K562 (cell line): Measurements from ENCODE around the gene CNKSR2. TPM values are rescaled to one million over a fixed set of nuclear protein-coding genes. Genes with fewer than 3 reads are reported as not detected.

Experiments
- polyA plus RNA-seq, 8 experiments: library from polyadenylated mRNA; depleted of rRNA in 4 of 8; stranded (reverse) in 5 of 8; unstranded in 3 of 8; fragments of >200 nt; fragmentation: Nextera tagmentation in 2 of 8; fragmentation: Illumina TruSeq in 1 of 8; extraction: Ambion mirVana in 2 of 8; extraction: Trizol in 1 of 8; gene quantifications; 2 replicates each; pipeline versions ENCODE4 v1.2.1 to v1.2.3, GENCODE V29; 2011 to 2014; ENCODE audit warnings: inconsistent platforms in 1 of 8, missing spikeins in 1 of 8
- total RNA-seq, 7 experiments: library from RNA; depleted of rRNA in 6 of 7; stranded (reverse); fragments of >200 nt in 6 of 7; fragmentation: Illumina TruSeq in 2 of 7; extraction: Trizol in 2 of 7; gene quantifications; 2 replicates each; pipeline versions ENCODE4 v1.2.1 to v1.2.3, GENCODE V29; 2011 to 2021; ENCODE audit warnings: low replicate concordance in 1 of 7
- TF ChIP-seq, protein P1 (sequence below): fragments of 450-650 bp; IDR thresholded peaks from 2 replicates; pipeline ENCODE4 v1.6.1; 2016; ENCODE audit warnings: mild to moderate bottlenecking, moderate library complexity

The CNKSR2 gene
- total and polyA plus RNA-seq, 9 of the 15 experiments (the other 6 are each of a cell fraction or from before 2014, with no cell fraction given): not detected

DNA sequence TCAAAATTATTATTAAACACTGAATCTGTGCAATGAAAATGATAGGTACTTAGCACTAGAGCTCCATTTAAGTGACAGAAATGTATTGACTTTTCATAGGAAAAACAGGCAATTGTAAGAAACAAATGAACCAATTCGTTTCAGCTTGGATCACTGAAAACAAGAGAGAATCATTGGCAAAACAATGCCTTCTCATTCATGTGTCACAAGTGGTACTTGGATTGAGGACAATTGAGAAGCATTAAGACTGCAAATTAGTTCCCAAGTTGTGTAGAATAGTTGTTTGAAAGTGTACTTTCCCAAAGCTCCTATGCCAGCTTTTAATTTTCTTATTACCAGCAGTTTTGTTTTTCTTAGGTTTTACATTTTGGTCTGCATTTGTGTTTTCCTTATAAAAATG lies 20.6 kb downstream of the CNKSR2 start (continued):
- TF ChIP-seq, protein P1, sequence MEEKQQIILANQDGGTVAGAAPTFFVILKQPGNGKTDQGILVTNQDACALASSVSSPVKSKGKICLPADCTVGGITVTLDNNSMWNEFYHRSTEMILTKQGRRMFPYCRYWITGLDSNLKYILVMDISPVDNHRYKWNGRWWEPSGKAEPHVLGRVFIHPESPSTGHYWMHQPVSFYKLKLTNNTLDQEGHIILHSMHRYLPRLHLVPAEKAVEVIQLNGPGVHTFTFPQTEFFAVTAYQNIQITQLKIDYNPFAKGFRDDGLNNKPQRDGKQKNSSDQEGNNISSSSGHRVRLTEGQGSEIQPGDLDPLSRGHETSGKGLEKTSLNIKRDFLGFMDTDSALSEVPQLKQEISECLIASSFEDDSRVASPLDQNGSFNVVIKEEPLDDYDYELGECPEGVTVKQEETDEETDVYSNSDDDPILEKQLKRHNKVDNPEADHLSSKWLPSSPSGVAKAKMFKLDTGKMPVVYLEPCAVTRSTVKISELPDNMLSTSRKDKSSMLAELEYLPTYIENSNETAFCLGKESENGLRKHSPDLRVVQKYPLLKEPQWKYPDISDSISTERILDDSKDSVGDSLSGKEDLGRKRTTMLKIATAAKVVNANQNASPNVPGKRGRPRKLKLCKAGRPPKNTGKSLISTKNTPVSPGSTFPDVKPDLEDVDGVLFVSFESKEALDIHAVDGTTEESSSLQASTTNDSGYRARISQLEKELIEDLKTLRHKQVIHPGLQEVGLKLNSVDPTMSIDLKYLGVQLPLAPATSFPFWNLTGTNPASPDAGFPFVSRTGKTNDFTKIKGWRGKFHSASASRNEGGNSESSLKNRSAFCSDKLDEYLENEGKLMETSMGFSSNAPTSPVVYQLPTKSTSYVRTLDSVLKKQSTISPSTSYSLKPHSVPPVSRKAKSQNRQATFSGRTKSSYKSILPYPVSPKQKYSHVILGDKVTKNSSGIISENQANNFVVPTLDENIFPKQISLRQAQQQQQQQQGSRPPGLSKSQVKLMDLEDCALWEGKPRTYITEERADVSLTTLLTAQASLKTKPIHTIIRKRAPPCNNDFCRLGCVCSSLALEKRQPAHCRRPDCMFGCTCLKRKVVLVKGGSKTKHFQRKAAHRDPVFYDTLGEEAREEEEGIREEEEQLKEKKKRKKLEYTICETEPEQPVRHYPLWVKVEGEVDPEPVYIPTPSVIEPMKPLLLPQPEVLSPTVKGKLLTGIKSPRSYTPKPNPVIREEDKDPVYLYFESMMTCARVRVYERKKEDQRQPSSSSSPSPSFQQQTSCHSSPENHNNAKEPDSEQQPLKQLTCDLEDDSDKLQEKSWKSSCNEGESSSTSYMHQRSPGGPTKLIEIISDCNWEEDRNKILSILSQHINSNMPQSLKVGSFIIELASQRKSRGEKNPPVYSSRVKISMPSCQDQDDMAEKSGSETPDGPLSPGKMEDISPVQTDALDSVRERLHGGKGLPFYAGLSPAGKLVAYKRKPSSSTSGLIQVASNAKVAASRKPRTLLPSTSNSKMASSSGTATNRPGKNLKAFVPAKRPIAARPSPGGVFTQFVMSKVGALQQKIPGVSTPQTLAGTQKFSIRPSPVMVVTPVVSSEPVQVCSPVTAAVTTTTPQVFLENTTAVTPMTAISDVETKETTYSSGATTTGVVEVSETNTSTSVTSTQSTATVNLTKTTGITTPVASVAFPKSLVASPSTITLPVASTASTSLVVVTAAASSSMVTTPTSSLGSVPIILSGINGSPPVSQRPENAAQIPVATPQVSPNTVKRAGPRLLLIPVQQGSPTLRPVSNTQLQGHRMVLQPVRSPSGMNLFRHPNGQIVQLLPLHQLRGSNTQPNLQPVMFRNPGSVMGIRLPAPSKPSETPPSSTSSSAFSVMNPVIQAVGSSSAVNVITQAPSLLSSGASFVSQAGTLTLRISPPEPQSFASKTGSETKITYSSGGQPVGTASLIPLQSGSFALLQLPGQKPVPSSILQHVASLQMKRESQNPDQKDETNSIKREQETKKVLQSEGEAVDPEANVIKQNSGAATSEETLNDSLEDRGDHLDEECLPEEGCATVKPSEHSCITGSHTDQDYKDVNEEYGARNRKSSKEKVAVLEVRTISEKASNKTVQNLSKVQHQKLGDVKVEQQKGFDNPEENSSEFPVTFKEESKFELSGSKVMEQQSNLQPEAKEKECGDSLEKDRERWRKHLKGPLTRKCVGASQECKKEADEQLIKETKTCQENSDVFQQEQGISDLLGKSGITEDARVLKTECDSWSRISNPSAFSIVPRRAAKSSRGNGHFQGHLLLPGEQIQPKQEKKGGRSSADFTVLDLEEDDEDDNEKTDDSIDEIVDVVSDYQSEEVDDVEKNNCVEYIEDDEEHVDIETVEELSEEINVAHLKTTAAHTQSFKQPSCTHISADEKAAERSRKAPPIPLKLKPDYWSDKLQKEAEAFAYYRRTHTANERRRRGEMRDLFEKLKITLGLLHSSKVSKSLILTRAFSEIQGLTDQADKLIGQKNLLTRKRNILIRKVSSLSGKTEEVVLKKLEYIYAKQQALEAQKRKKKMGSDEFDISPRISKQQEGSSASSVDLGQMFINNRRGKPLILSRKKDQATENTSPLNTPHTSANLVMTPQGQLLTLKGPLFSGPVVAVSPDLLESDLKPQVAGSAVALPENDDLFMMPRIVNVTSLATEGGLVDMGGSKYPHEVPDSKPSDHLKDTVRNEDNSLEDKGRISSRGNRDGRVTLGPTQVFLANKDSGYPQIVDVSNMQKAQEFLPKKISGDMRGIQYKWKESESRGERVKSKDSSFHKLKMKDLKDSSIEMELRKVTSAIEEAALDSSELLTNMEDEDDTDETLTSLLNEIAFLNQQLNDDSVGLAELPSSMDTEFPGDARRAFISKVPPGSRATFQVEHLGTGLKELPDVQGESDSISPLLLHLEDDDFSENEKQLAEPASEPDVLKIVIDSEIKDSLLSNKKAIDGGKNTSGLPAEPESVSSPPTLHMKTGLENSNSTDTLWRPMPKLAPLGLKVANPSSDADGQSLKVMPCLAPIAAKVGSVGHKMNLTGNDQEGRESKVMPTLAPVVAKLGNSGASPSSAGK: no peak
